ENCODE results near the gene LCE1A.

Gene LCE1A

DNA sequence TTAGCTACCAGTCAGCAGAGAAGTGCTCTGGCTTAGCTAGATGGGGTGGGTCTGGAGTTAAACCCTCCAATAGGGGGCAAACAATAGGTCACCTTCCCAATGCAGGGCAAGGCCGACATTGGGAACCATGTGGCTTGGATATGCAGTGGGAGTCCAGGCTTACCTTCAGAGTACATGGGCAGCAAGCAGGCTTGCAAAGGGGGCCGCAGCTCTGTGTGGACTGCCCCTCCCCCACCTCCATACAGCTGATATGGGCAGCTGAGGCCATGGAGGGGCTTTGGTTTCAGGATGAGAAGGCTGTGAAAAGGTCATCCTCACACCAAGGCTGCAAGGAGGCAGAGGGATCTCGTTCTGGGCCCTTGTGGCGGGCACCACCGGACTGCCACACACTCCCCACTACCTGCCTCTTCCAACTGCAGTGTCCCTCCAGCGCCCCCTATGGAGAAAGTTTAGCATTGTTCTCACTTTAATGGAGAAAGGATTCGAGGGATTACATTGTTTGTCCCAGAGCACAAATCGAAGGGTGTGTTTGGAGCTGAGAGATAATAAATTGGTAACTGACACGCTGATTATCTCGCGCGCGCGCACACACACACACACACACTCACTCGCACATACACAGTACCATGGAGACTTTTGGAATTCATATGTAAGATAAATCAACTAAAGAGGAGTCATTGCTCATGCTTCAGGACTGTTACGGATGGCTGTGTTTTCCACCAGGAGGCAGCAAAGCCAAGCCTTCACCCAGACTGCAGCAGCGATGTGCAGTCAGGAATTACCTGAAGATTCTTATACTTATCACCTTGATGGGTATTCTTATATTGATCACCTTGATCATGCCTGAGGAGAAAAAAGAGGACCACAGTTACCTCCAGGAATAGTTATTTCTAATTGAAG is 43.8 kb downstream of the LCE1A start:
- DNase-seq (ENCODE audit: low read depth): peak; percentile 6

GRCh38 chr1:152871731-152872126 is 44.5 kb downstream of the LCE1A start:
- no peak for DNase-seq (ENCODE audit: low read depth)

GRCh38 chr1:152873495-152873894 is 46.2 kb downstream of the LCE1A start:
- no peak for DNase-seq (ENCODE audit: low read depth)

DNA sequence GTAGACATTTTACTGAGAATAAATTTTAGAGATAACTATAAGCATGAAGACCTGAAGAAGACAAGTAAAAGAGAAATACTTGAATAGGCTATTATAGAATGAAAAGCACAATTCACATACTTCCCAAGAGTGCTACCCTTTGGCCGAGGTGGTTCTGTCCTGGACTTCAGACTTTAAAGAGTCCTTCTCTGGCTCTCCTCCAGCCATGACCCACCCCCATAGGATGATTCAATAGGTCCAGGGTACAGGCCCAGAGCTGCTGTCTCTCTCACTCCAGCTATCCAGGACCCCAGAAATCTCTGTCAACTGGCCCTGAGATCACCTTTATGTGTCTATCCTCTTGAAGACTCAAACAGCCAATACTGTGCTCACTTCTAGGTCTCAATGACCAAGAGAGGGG is 49.6 kb downstream of the LCE1A start:
- no peak for DNase-seq (ENCODE audit: low read depth)

All from iris pigment epithelial cell (primary cell).